Measurements from ENCODE around the gene LRRN2. TPM values are rescaled to one million over a fixed set of nuclear protein-coding genes. Genes with fewer than 3 reads are reported as not detected.
"Not testable (repeated sequence)": the region's sequence is repeated elsewhere in the genome, so short reads cannot be mapped to it uniquely, and the experiment has no call there.

The LRRN2 gene
- total RNA-seq, 2 experiments from 2014 or later = not detected

- ChIA-PET CTCF (no interaction called here), POLR2A (no interaction called here)
- peaks cover 10% of the 10 kb centered on the region for H3K27me3 Mint-ChIP-seq
- H3K27ac Mint-ChIP-seq = no peak overlapping the region
- no peak for DNase-seq
- no peaks in the 10 kb centered on the region for H3K9me3 Mint-ChIP-seq
- intact Hi-C loops (cut with micrococcal nuclease) = no loop called here
- no peak overlapping the region for H3K4me3 Mint-ChIP-seq
- H3K4me1 Mint-ChIP-seq (ENCODE audit: low read depth) = no peaks in the 10 kb centered on the region
- no peaks in the 10 kb centered on the region for H3K36me3 Mint-ChIP-seq
Observed at GRCh38 chr1:204697893-204698292, 12.4 kb upstream of the LRRN2 start.

GRCh38 chr1:204696606-204697005, 11.1 kb upstream of the LRRN2 start:
- Mint-ChIP-seq H3K27me3 (peaks cover 12% of the 10 kb centered on the region), H3K27ac (no peak overlapping the region), H3K4me3 (no peak overlapping the region), H3K9me3 (no peaks in the 10 kb centered on the region), H3K4me1 (ENCODE audit: low read depth) (peaks cover 3% of the 10 kb centered on the region), H3K36me3 (no peaks in the 10 kb centered on the region)
- ChIA-PET POLR2A (no interaction called here), CTCF (no interaction called here)
- intact Hi-C loops (cut with micrococcal nuclease) = no loop called here
- no peak for DNase-seq

GRCh38 chr1:204695692-204696091, 10.2 kb upstream of the LRRN2 start:
- intact Hi-C loops (cut with micrococcal nuclease) = no loop called here
- Mint-ChIP-seq H3K27ac (no peak overlapping the region), H3K27me3 (peaks cover 12% of the 10 kb centered on the region), H3K4me1 (ENCODE audit: low read depth) (peaks cover 5% of the 10 kb centered on the region), H3K9me3 (no peaks in the 10 kb centered on the region), H3K4me3 (no peak overlapping the region), H3K36me3 (no peaks in the 10 kb centered on the region)
- DNase-seq = no peak
- POLR2A ChIA-PET = no interaction called here
- CTCF ChIA-PET = interaction anchor here (0.6 to 4.2 kb wide), 2 partner anchors 51 to 112 kb away, joined by 4 to 17 read pairs; no protein-coding TSS in a partner anchor

GRCh38 chr1:204694145-204694544, 8.6 kb upstream of the LRRN2 start:
- Mint-ChIP-seq H3K36me3 (no peaks in the 10 kb centered on the region), H3K27me3 (peaks cover 17% of the 10 kb centered on the region), H3K9me3 (no peaks in the 10 kb centered on the region), H3K4me1 (ENCODE audit: low read depth) (peaks cover 5% of the 10 kb centered on the region), H3K4me3 (no peak overlapping the region), H3K27ac (no peak overlapping the region)
- ChIA-PET POLR2A (no interaction called here), CTCF (interaction anchor here (1.5 to 4.2 kb wide), 2 partner anchors 70 to 113 kb away, joined by 3 to 17 read pairs; no protein-coding TSS in a partner anchor)
- no peak for DNase-seq
- intact Hi-C loops (cut with micrococcal nuclease) = no loop called here

- DNase-seq = no peak
- Mint-ChIP-seq H3K9me3 (no peaks in the 10 kb centered on the region), H3K36me3 (no peaks in the 10 kb centered on the region), H3K4me1 (ENCODE audit: low read depth) (peaks cover 5% of the 10 kb centered on the region), H3K27ac (no peak overlapping the region), H3K27me3 (peaks cover 20% of the 10 kb centered on the region), H3K4me3 (no peak overlapping the region)
- intact Hi-C loops (cut with micrococcal nuclease) = no loop called here
- ChIA-PET CTCF (interaction anchor here (1.5 to 4.2 kb wide), 3 partner anchors 71 to 127 kb away, joined by 3 to 17 read pairs (median 4); no protein-coding TSS in a partner anchor), POLR2A (no interaction called here)
Observed at GRCh38 chr1:204692841-204693356, 7.4 kb upstream of the LRRN2 start.

- no peak for DNase-seq
- H3K9me3 Mint-ChIP-seq = no peaks in the 10 kb centered on the region
- intact Hi-C loops (cut with micrococcal nuclease) = no loop called here
- ChIA-PET POLR2A (no interaction called here), CTCF (interaction anchor here (1.5 to 4.2 kb wide), 3 partner anchors 71 to 126 kb away, joined by 3 to 17 read pairs (median 4); no protein-coding TSS in a partner anchor)
- H3K27me3 Mint-ChIP-seq = peaks cover 21% of the 10 kb centered on the region
- no peaks in the 10 kb centered on the region for H3K36me3 Mint-ChIP-seq
- peaks cover 5% of the 10 kb centered on the region for H3K4me1 Mint-ChIP-seq (ENCODE audit: low read depth)
- no peak overlapping the region for H3K27ac Mint-ChIP-seq
- no peak overlapping the region for H3K4me3 Mint-ChIP-seq
Observed at GRCh38 chr1:204692325-204692840, 6.8 kb upstream of the LRRN2 start.

GRCh38 chr1:204691328-204691730, 5.8 kb upstream of the LRRN2 start:
- H3K27me3 Mint-ChIP-seq = peaks cover 30% of the 10 kb centered on the region
- H3K9me3 Mint-ChIP-seq; H3K4me1 Mint-ChIP-seq (ENCODE audit: low read depth); intact Hi-C loops (cut with micrococcal nuclease); POLR2A ChIA-PET; H3K36me3 Mint-ChIP-seq; H3K4me3 Mint-ChIP-seq; H3K27ac Mint-ChIP-seq; DNase-seq: not testable (repeated sequence)
- CTCF ChIA-PET = interaction anchor here (4.2 kb wide), 1 partner anchor 116 kb away, joined by 17 read pairs; no protein-coding TSS in a partner anchor

GRCh38 chr1:204688776-204689175, 3.2 kb upstream of the LRRN2 start:
- intact Hi-C loops (cut with micrococcal nuclease) = no loop called here
- DNase-seq = no peak
- no peak overlapping the region for H3K27ac Mint-ChIP-seq
- H3K36me3 Mint-ChIP-seq = no peaks in the 10 kb centered on the region
- H3K4me3 Mint-ChIP-seq = no peak overlapping the region
- no peaks in the 10 kb centered on the region for H3K9me3 Mint-ChIP-seq
- CTCF ChIA-PET = no interaction called here
- POLR2A ChIA-PET = no interaction called here
- peaks cover 12% of the 10 kb centered on the region for H3K4me1 Mint-ChIP-seq (ENCODE audit: low read depth)
- peaks cover 39% of the 10 kb centered on the region for H3K27me3 Mint-ChIP-seq

GRCh38 chr1:204688007-204688406, 2.5 kb upstream of the LRRN2 start:
- H3K4me1 Mint-ChIP-seq (ENCODE audit: low read depth) = peaks cover 12% of the 10 kb centered on the region
- ChIA-PET CTCF (interaction anchor here (1.0 to 1.5 kb wide), 2 partner anchors 59 to 122 kb away, joined by 4 to 5 read pairs; no protein-coding TSS in a partner anchor), POLR2A (no interaction called here)
- H3K9me3 Mint-ChIP-seq = no peaks in the 10 kb centered on the region
- intact Hi-C loops (cut with micrococcal nuclease) = no loop called here
- no peak overlapping the region for H3K4me3 Mint-ChIP-seq
- no peak for DNase-seq
- peaks cover 37% of the 10 kb centered on the region for H3K27me3 Mint-ChIP-seq
- H3K36me3 Mint-ChIP-seq = no peaks in the 10 kb centered on the region
- no peak overlapping the region for H3K27ac Mint-ChIP-seq

- Mint-ChIP-seq H3K27ac (no peak overlapping the region), H3K27me3 (peaks cover 34% of the 10 kb centered on the region), H3K4me3 (no peak overlapping the region), H3K4me1 (ENCODE audit: low read depth) (peaks cover 7% of the 10 kb centered on the region), H3K36me3 (no peaks in the 10 kb centered on the region), H3K9me3 (no peaks in the 10 kb centered on the region)
- ChIA-PET POLR2A (no interaction called here), CTCF (interaction anchor here (1.2 kb wide), 2 partner anchors 79 to 122 kb away, joined by 3 to 7 read pairs; no protein-coding TSS in a partner anchor)
- no peak for DNase-seq
- intact Hi-C loops (cut with micrococcal nuclease) = no loop called here
Observed at GRCh38 chr1:204684571-204685235, 835 bp downstream of the LRRN2 start.

- ChIA-PET CTCF (interaction anchor here (1.2 kb wide), 2 partner anchors 79 to 123 kb away, joined by 3 to 7 read pairs; no protein-coding TSS in a partner anchor), POLR2A (no interaction called here)
- Mint-ChIP-seq H3K27me3 (peaks cover 30% of the 10 kb centered on the region), H3K9me3 (no peaks in the 10 kb centered on the region), H3K4me3 (no peak overlapping the region), H3K27ac (no peak overlapping the region), H3K36me3 (no peaks in the 10 kb centered on the region), H3K4me1 (ENCODE audit: low read depth) (peaks cover 7% of the 10 kb centered on the region)
- DNase-seq = no peak
- intact Hi-C loops (cut with micrococcal nuclease) = no loop called here
Observed at GRCh38 chr1:204684206-204684570, 1.4 kb downstream of the LRRN2 start.

- no peaks in the 10 kb centered on the region for H3K9me3 Mint-ChIP-seq
- CTCF ChIA-PET = interaction anchor here (1.2 kb wide), 2 partner anchors 80 to 123 kb away, joined by 3 to 7 read pairs; no protein-coding TSS in a partner anchor
- POLR2A ChIA-PET = no interaction called here
- H3K4me1 Mint-ChIP-seq (ENCODE audit: low read depth) = peaks cover 7% of the 10 kb centered on the region
- H3K4me3 Mint-ChIP-seq = no peak overlapping the region
- no peak overlapping the region for H3K27ac Mint-ChIP-seq
- H3K27me3 Mint-ChIP-seq = peaks cover 26% of the 10 kb centered on the region
- DNase-seq = no peak
- intact Hi-C loops (cut with micrococcal nuclease) = no loop called here
- H3K36me3 Mint-ChIP-seq = no peaks in the 10 kb centered on the region
Observed at GRCh38 chr1:204683284-204684205, 2.0 kb downstream of the LRRN2 start.
